GM12891 (cell line): ENCODE measurements around the gene SUMF1.

Experiments used
- DNase-seq: peaks from one replicate; pipeline ENCODE4 v3.0.0; 2011; ENCODE audit warnings: low spot score; ENCODE audit not compliant: insufficient read length
- FAIRE-seq: peaks from 2 replicates; lab custom pipeline; 2011; peaks lifted over from hg19 to GRCh38; lab: Jason Lieb, UNC
- PAX5 ChIP-seq: IDR thresholded peaks from 2 replicates; pipeline ENCODE4 v1.6.1; 2011; ENCODE audit warnings: low read length, moderate library complexity, mild to moderate bottlenecking; ENCODE audit not compliant: insufficient read depth, severe bottlenecking
- POLR2A ChIP-seq: IDR thresholded peaks from 2 replicates; pipeline ENCODE4 v1.6.1; 2011; ENCODE audit warnings: low read depth, low read length, control low read depth
- POLR2AphosphoS5 ChIP-seq: IDR thresholded peaks from 2 replicates; pipeline ENCODE4 v1.6.1; 2011; ENCODE audit warnings: low read depth, low read length, control low read depth
- POU2F2 ChIP-seq: IDR thresholded peaks from 2 replicates; pipeline ENCODE4 v1.6.1; 2011; ENCODE audit warnings: low read depth, mild to moderate bottlenecking, control low read depth, low read length, moderate library complexity
- SPI1 ChIP-seq: IDR thresholded peaks from 2 replicates; pipeline ENCODE4 v1.6.1; 2011; ENCODE audit warnings: low read depth, low read length, control low read depth
- TAF1 ChIP-seq: IDR thresholded peaks from 2 replicates; pipeline ENCODE4 v1.6.1; 2011; ENCODE audit warnings: low read depth, low read length, control low read depth

SUMF1 gene

DNA sequence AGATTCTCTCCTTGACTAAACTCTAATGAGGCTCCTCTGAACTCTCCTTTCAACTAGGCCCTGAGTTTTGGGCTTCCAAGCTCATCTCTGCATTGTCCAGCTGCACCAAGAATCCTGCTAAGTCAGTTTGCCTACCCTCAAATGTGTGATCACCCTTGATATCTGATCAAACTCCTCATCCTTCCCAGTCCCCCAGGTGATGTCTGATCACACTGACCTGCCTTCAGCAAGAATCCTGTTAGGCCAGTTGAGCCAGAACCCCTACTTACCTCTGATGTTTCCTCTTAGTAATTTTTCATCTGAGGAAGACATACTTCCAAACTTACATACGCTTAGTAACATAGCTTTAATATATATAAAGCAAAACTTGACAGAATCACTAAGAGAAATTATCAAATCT is 28.8 kb downstream of the SUMF1 start:
- TF ChIP-seq POU2F2 (no peak), POLR2AphosphoS5 (no peak), SPI1 (no peak)
- FAIRE-seq, result no peak
- DNase-seq, result no peak

DNA sequence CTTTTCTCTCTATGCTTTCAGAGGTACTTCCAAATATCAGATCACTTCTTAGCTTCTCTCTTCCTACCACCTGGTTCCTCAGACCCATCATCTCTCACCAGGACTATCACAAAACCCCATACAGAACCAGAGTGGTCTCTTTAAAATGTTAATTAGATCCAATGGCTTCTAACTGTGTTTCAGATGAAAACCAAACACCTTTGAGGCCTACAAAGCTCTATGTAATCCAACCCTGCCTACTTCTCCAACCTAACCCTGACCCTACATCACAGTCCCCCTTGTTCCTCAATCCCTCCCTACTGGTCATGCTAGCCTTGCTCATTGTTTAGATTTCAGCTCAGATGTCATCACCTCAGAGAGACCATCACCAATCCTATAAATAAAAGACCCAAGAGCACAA is 34.8 kb downstream of the SUMF1 start:
- no peak for FAIRE-seq
- no peak for DNase-seq

DNA sequence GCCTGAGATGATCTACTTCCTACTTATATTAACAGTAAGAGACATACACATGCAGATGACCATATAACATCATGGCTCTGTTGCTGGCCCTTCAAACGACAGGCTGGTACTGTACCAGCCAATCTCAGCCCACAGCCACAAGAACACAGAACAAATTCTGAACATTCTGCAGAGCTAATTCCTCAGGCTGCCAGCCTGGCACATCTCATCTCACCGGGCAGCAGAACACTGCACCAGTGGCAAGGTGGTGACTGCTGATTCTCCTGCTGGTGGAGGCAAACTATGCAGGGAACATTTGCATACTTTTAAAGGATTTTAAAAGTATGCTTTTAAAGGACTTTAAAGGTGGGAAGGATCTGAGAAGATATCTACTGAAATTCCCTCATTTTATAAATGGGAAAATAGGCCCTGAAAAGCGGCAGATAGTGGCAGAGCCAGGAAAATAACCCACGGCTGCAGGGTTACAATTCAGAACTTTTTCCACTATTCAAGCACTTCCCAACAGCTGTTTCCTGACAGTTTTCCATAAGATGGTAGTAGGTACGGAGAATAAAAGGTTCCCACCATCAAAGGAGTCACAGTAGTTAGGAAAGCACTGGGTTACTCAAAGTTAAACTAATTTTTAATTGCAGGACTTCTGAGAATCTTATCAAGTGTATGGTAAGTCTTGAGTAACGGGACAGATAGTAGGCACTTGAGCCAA is 37.3 kb downstream of the SUMF1 start:
- DNase-seq (no peak), FAIRE-seq (no peak)
- TF ChIP-seq POLR2AphosphoS5 (no peak), POU2F2 (no peak)

More for the DNA sequence above, 34.8 kb downstream of the SUMF1 start:
- TF ChIP-seq POLR2AphosphoS5 (no peak), PAX5 (no peak), POU2F2 (no peak), TAF1 (no peak), SPI1 (no peak), POLR2A (no peak)

DNA sequence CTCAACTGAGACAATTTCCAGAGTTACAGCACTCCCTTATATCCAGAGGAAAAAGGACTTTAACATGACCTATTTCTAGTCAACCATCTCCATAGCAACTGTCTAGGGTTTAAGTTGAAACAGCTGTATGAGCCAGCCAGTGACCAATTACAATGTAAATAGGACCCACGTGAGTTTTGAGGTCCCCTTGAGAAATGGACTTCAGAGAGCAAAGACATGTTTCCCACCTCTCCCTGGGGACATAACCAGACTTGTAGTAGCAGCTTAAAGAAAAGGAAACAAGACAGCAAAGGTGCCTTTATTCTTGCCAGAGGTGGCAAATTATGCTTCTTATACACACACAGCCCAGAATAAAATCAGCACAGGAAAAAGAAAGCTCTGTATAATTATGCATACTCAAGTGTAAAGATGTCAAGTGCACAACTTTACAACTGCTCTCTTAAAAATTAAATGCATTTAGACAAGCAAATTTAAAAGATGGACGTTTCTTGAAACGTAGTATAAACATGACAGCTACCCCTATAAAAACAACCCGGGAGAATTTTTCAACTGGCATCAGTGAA is 40.2 kb downstream of the SUMF1 start:
- no peak for DNase-seq
- TF ChIP-seq PAX5 (no peak), TAF1 (no peak), POU2F2 (no peak), POLR2AphosphoS5 (no peak), SPI1 (no peak), POLR2A (no peak)

DNA sequence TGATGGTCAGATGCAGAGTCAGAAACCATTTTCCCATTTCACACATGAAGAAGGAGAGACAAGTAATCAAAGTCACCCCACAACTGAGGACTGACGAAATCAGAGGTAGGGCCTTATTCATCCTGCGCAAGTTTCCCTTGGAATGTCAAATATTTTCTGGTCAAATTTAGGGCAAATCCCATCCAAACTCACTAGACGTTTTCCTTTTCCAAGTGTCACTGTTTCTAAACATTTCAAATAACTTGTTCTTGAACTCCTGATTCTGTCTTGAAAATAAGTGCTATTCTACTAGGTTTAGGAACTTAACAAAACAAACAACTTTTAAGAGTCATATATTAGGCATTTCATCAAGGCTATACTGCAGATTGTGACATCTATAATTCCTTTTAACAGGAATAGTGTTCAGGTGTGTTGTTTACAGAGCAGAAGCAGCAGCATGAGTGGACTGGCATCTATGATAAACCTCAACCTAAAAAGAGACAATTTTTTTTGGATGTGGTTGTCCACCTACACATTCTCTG is 40.7 kb downstream of the SUMF1 start:
- DNase-seq, result no peak
- peak; percentile 43 for FAIRE-seq
- TF ChIP-seq PAX5, result no peak
- TF ChIP-seq POLR2A, result no peak
- no peak for TF ChIP-seq SPI1
- no peak for TF ChIP-seq POLR2AphosphoS5
- no peak for TF ChIP-seq POU2F2
- TF ChIP-seq TAF1, result no peak

More for the DNA sequence above, 40.2 kb downstream of the SUMF1 start:
- peak; percentile 66 for FAIRE-seq

DNA sequence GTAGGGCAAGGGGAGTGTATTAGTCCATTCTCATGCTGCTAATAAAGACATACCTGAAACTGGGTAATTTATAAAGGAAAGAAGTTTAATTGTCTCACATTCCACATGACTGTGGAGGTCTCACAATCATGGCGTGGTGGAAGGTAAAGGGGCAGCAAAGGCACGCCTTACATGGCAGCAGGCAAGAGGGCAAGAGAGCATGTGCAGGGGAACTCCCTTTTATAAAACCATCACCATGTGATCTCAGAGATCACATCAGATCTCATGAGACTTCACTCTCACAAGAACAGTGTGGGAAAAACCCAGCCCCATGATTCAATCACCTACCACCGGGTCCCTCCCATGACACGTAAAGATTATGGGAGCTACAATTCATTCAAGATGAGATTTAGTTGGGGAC is 41.4 kb downstream of the SUMF1 start:
- no peak for DNase-seq
- FAIRE-seq, result no peak
- TF ChIP-seq POLR2A (no peak), SPI1 (no peak), PAX5 (no peak), TAF1 (no peak), POLR2AphosphoS5 (no peak), POU2F2 (no peak)

DNA sequence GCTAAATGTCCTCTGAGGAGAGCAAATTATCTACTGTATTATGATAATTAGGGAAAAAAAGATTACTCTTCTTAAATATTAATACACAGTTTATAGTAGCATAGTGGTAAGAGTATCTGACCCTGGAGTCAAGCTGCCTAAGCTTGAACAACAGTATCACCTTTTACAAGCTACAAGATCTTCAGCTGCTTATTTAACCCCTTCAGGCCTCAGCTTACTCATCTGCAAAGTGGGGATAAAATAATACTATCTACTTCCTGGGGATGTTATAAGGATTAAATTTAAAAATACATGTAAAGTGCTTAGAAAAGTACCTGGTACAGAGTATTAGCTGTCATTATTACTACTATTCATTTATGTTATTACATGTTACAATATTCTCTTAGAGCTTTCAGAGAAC is 42.0 kb downstream of the SUMF1 start:
- FAIRE-seq, result no peak
- no peak for DNase-seq
- TF ChIP-seq PAX5 (no peak), POLR2A (no peak), POLR2AphosphoS5 (no peak), POU2F2 (no peak), TAF1 (no peak), SPI1 (no peak)

DNA sequence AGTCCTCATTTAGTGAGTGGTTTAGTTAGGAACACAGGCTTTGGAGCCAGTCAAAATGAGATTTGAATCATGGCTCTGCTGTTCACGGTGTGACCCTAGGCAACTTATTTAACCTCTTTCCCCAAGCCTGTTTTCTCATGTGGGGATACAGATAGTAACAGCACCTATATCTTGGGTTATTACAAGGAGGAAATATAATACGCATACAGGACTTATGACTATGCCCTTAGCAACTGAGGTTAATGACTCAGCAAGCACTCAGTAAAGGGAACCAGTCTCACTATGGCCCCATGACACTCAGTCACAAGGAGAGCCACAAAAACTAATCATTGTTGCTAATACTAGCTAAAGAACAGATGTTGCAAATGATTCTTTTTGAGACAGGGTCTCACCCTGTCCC is 45.9 kb downstream of the SUMF1 start:
- TF ChIP-seq SPI1, result 0 out of 2 replicates have a peak, but pooled peaks have one; percentile 15
- TF ChIP-seq PAX5, result no peak
- TF ChIP-seq POU2F2, result no peak
- FAIRE-seq (peak; percentile 62), DNase-seq (no peak)

DNA sequence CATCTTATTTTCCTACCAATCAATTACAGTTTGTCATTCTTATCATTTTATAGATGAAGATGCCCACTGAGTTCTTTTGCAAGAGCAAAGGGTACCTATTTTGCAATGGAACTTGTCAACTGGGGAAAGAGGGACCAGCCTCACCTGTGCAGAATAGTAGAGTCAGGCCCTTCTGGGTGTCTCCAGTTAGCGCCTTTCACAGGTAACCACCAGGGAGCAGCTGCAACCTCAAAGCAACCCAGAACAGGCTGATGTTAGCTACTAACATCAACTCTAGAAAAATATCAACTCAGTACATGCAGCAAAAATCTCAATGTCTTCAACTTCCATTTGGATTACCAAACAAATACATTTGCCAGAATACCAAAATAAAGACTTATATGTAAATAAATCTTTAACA is 47.1 kb downstream of the SUMF1 start:
- no peak for DNase-seq
- FAIRE-seq, result no peak
- TF ChIP-seq PAX5 (no peak), TAF1 (no peak), SPI1 (no peak), POLR2AphosphoS5 (no peak), POU2F2 (no peak), POLR2A (no peak)

DNA sequence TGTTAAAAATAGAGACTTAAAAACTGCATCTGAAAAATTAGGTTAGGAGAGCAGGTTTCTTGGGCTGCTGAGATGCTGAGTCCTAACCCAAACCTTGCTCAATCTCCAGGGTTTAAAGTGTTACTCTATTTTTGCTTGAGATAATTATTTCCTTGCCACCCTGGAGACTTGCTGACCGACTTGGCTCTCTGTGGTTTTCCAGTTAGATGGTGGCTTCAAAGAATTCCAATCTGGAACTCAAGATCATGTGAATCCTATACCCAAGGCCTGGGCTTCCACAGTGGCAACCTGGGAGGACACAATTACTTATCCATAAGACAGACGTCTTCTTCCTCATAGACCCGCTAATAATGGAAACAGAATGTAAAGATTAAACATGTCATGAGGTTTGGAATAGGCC is 47.7 kb downstream of the SUMF1 start:
- TF ChIP-seq POLR2AphosphoS5, result no peak
- TF ChIP-seq TAF1, result no peak
- TF ChIP-seq SPI1, result no peak
- TF ChIP-seq PAX5, result no peak
- no peak for TF ChIP-seq POU2F2
- TF ChIP-seq POLR2A, result no peak
- FAIRE-seq, result no peak
- no peak for DNase-seq
